ENCODE measurements around the gene CCDC12.

The CCDC12 gene

GRCh38 chr3:46896386-46896785, 80.2 kb downstream of the CCDC12 start:
- POLR2A ChIA-PET (ENCODE audit: low non-redundant PET): no interaction called here
- CTCF ChIA-PET: interaction anchor here (0.5 to 0.6 kb wide), 2 partner anchors 17 to 24 kb away, joined by 3 to 4 read pairs; no protein-coding TSS in a partner anchor
- no peak overlapping the region for H3K27ac ChIP-seq
- TF ChIP-seq CTCF (conservative IDR thresholded peaks at IDR 0.05; ENCODE audit: low read depth): no peak
- no peak for DNase-seq (ENCODE audit: low spot score)

GRCh38 chr3:46895761-46896160, 80.8 kb downstream of the CCDC12 start:
- no peak overlapping the region for H3K27ac ChIP-seq
- no peak for TF ChIP-seq CTCF (conservative IDR thresholded peaks at IDR 0.05; ENCODE audit: low read depth)
- DNase-seq (ENCODE audit: low spot score): no peak
- CTCF ChIA-PET: interaction anchor here (0.5 to 1.5 kb wide), 5 partner anchors 10 to 203 kb away, joined by 3 to 5 read pairs (median 3); partner anchors contain the start of gene ALS2CL
- POLR2A ChIA-PET (ENCODE audit: low non-redundant PET): no interaction called here

GRCh38 chr3:46895204-46895660, 81.3 kb downstream of the CCDC12 start:
- CTCF ChIA-PET: interaction anchor here (0.6 to 1.5 kb wide), 8 partner anchors 11 to 202 kb away, joined by 3 to 5 read pairs (median 3); partner anchors contain the start of genes ALS2CL and PRSS50
- TF ChIP-seq CTCF (conservative IDR thresholded peaks at IDR 0.05; ENCODE audit: low read depth): peak; percentile 86
- POLR2A ChIA-PET (ENCODE audit: low non-redundant PET): no interaction called here
- no peak for DNase-seq (ENCODE audit: low spot score)
- H3K27ac ChIP-seq: no peak overlapping the region

GRCh38 chr3:46894256-46894655, 82.3 kb downstream of the CCDC12 start:
- no peak for DNase-seq (ENCODE audit: low spot score)
- no peak for TF ChIP-seq CTCF (conservative IDR thresholded peaks at IDR 0.05; ENCODE audit: low read depth)
- ChIA-PET CTCF (interaction anchor here (1.2 kb wide), 1 partner anchor 186 kb away, joined by 3 read pairs; no protein-coding TSS in a partner anchor), POLR2A (ENCODE audit: low non-redundant PET) (no interaction called here)
- H3K27ac ChIP-seq: no peak overlapping the region

GRCh38 chr3:46893763-46894162, 82.8 kb downstream of the CCDC12 start:
- no peak overlapping the region for H3K27ac ChIP-seq
- ChIA-PET CTCF (no interaction called here), POLR2A (ENCODE audit: low non-redundant PET) (no interaction called here)
- TF ChIP-seq CTCF (conservative IDR thresholded peaks at IDR 0.05; ENCODE audit: low read depth): no peak
- DNase-seq (ENCODE audit: low spot score): no peak

- no peak for DNase-seq (ENCODE audit: low spot score)
- CTCF ChIA-PET: no interaction called here
- POLR2A ChIA-PET (ENCODE audit: low non-redundant PET): no interaction called here
- H3K27ac ChIP-seq: peak overlapping the region; percentile 43; the same call in 1 of the 2 replicates
- TF ChIP-seq CTCF (conservative IDR thresholded peaks at IDR 0.05; ENCODE audit: low read depth): no peak
Measured at GRCh38 chr3:46893146-46893748, 83.3 kb downstream of the CCDC12 start.

Measured in RWPE1 (cell line).